HepG2 (cell line): ENCODE measurements around the gene CPSF7. TPM values are rescaled to one million over a fixed set of nuclear protein-coding genes. Genes with fewer than 3 reads are reported as not detected.

ENCODE experiments used
- BCL6 ChIP-seq: IDR thresholded peaks from 2 replicates; pipeline ENCODE4 v1.6.1; 2016; ENCODE audit warnings: missing genetic modification reagents, missing compliant biosample characterization
- BORCS8-MEF2B ChIP-seq: sonication (generic); formaldehyde crosslinking; IDR thresholded peaks from 2 replicates; pipeline ENCODE4 v1.8.0; 2022; ENCODE audit warnings: mild to moderate bottlenecking, missing genetic modification reagents
- CBX1 ChIP-seq: IDR thresholded peaks from one replicate; pipeline ENCODE4 v1.6.1; 2016; ENCODE audit warnings: antibody characterized with exemption, low read depth
- ELF1 ChIP-seq: sonication (generic); formaldehyde crosslinking; IDR thresholded peaks from 2 replicates; pipeline ENCODE4 v1.4.0; 2020; ENCODE audit warnings: missing genetic modification reagents
- FOXK2 ChIP-seq: fragments of 450-650 bp; IDR thresholded peaks from 2 replicates; pipeline ENCODE4 v1.6.1; 2016
- HES4 ChIP-seq: sonication (generic); formaldehyde crosslinking; IDR thresholded peaks from 2 replicates; pipeline ENCODE4 v1.9.0; 2021; ENCODE audit warnings: mild to moderate bottlenecking, missing genetic modification reagents, borderline replicate concordance
- NFKBIZ ChIP-seq: IDR thresholded peaks from 2 replicates; pipeline ENCODE4 v1.6.1; 2018; ENCODE audit warnings: missing genetic modification reagents, missing compliant biosample characterization
- NPAS2 ChIP-seq: sonication (generic); formaldehyde crosslinking; IDR thresholded peaks from 2 replicates; pipeline ENCODE4 v1.8.0; 2022; ENCODE audit warnings: mild to moderate bottlenecking, missing genetic modification reagents, borderline replicate concordance
- PHF8 ChIP-seq: sonication (generic); formaldehyde crosslinking; IDR thresholded peaks from 2 replicates; pipeline ENCODE4 v1.5.0; 2020; ENCODE audit warnings: missing genetic modification reagents
- SP1 ChIP-seq, 2 experiments: fragments of 450-650 bp in 1 of 2; sonication (generic) in 1 of 2; formaldehyde crosslinking in 1 of 2; IDR thresholded peaks; 2 replicates each; pipeline versions ENCODE4 v1.4.0 to v1.6.1; 2016 to 2020; ENCODE audit warnings: missing genetic modification reagents in 1 of 2
- TBX2 ChIP-seq: sonication (generic); formaldehyde crosslinking; IDR thresholded peaks from 2 replicates; pipeline ENCODE4 v1.5.0; 2020; ENCODE audit warnings: missing genetic modification reagents, mild to moderate bottlenecking, borderline replicate concordance
- ZFX ChIP-seq: sonication (generic); formaldehyde crosslinking; IDR thresholded peaks from 2 replicates; pipeline ENCODE4 v1.4.0; 2020; ENCODE audit warnings: mild to moderate bottlenecking, low read depth, missing genetic modification reagents, moderate library complexity
- ZFY ChIP-seq: sonication (generic); formaldehyde crosslinking; IDR thresholded peaks from 2 replicates; pipeline ENCODE4 v1.4.0; 2020; ENCODE audit warnings: missing genetic modification reagents
- ZNF136 ChIP-seq: sonication (generic); formaldehyde crosslinking; IDR thresholded peaks from 2 replicates; pipeline ENCODE4 v1.8.1; 2022; ENCODE audit warnings: low read depth, mild to moderate bottlenecking, moderate library complexity, missing genetic modification reagents
- ZNF24 ChIP-seq: fragments of 450-650 bp; IDR thresholded peaks from 2 replicates; pipeline ENCODE4 v1.6.1; 2017; ENCODE audit warnings: antibody characterized with exemption, mild to moderate bottlenecking
- ZNF343 ChIP-seq: sonication (generic); formaldehyde crosslinking; IDR thresholded peaks from 2 replicates; pipeline ENCODE4 v1.4.0; 2020; ENCODE audit warnings: mild to moderate bottlenecking, missing genetic modification reagents
- ZNF446 ChIP-seq: sonication (generic); formaldehyde crosslinking; IDR thresholded peaks from 2 replicates; pipeline ENCODE4 v1.5.0; 2020; ENCODE audit warnings: mild to moderate bottlenecking, missing genetic modification reagents
- ZNF615 ChIP-seq: sonication (generic); formaldehyde crosslinking; IDR thresholded peaks from 2 replicates; pipeline ENCODE4 v1.5.0; 2020; ENCODE audit warnings: mild to moderate bottlenecking, missing genetic modification reagents, borderline replicate concordance
- polyA plus RNA-seq, 8 experiments: library from polyadenylated mRNA; depleted of rRNA in 3 of 8; stranded (reverse) in 7 of 8; unstranded in 1 of 8; fragments of >200 nt; fragmentation: Illumina TruSeq in 4 of 8; extraction: Trizol in 4 of 8; gene quantifications; 2 replicates each; pipeline versions ENCODE4 v1.2.1 to v1.2.3, GENCODE V29; 2011 to 2016; ENCODE audit warnings: low read depth in 4 of 8, missing spikeins in 1 of 8, mixed read lengths in 1 of 8; ENCODE audit not compliant: insufficient read depth in 1 of 8
- total RNA-seq, 5 experiments: library from RNA; depleted of rRNA; stranded (reverse); fragments of >200 nt; fragmentation: Illumina TruSeq; extraction: Trizol; gene quantifications; 2 replicates each; pipeline ENCODE4 v1.2.3, GENCODE V29; 2016; ENCODE audit warnings: low read depth in 1 of 5
- TF ChIP-seq, protein P1 (sequence below): sonication (generic); formaldehyde crosslinking; IDR thresholded peaks from 2 replicates; pipeline ENCODE4 v1.5.1; 2020; ENCODE audit warnings: mild to moderate bottlenecking, missing genetic modification reagents, moderate library complexity
- TF ChIP-seq, protein P2 (sequence below): sonication (generic); formaldehyde crosslinking; IDR thresholded peaks from 2 replicates; pipeline ENCODE4 v1.4.0; 2020; ENCODE audit warnings: missing genetic modification reagents
- TF ChIP-seq, protein P3 (sequence below): sonication (generic); formaldehyde crosslinking; IDR thresholded peaks from 2 replicates; pipeline ENCODE4 v1.4.0; 2020; ENCODE audit warnings: missing genetic modification reagents, borderline replicate concordance

The CPSF7 gene
- total and polyA plus RNA-seq, 2 of the 13 experiments (the other 11 are each of a cell fraction or from before 2014, with no cell fraction given) = 34.1 to 36.8 TPM

DNA sequence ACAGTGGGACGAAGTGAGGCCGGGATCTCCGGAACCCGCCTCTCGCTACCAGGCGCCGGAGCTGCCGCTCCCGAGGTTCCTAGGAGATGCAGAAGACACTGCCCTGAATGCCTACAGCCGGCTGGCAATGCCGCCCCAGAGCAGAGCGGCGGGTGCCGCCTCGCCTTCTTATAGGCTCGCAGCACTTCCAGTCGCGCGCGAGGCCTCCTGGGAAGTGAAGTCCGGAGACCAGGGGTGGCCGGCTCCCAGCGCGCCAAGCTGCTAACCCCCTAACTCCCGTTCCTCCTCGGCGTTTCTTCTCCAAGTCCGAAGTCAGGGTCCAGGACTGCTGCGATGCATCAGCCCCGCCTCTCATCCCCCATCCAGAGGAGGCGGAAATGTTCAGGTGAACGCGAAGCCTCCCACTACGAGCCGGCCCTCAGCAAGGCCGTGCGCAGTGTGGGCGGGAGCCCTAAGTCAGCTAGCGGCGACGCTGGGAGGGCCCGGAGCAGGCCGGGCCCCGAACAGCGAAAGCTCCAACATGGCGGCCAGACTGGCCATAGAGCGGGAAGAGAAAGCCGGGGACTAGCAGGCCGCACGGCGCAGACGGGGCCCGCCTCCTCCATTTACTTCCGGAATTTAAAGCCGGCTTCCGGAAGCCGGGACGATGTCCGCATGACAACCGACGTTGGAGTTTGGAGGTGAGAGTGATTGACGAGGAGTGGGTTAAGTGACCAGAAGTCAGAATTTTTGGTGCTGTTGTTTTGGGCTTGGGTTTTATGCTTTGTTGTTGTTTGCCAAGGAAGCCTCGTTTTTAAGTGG, 67.8 kb downstream of the CPSF7 start, which contains the start of the genes CYB561A3 and TMEM138 (continued):
- TF ChIP-seq BCL6 (CRISPR knock-in tag) (peak; percentile 36; the same call in 1 of the 2 replicates), BORCS8-MEF2B (peak; percentile 78; the same call in 1 of the 2 replicates), HES4 (CRISPR knock-in tag) (no peak; the same call in 1 of the 2 replicates), ELF1 (CRISPR knock-in tag) (peak; percentile 84), ZFX (CRISPR knock-in tag) (peak; percentile 100), ZNF615 (CRISPR knock-in tag) (no peak), FOXK2 (no peak), NPAS2 (CRISPR knock-in tag) (no peak), NFKBIZ (peak; percentile 92), ZNF446 (CRISPR knock-in tag) (peak; percentile 27; the same call in 1 of the 2 replicates), PHF8 (CRISPR knock-in tag) (peak; percentile 98), ZNF24 (no peak), ZNF136 (peak; percentile 38; the same call in 1 of the 2 replicates), CBX1 (peak; percentile 38), ZFY (CRISPR knock-in tag) (peak; percentile 99), ZNF343 (CRISPR knock-in tag) (peak; percentile 85; the same call in 1 of the 2 replicates), SP1 (IDR thresholded peaks at IDR 0.05) (no peak), SP1 (CRISPR knock-in tag; IDR thresholded peaks at IDR 0.05) (peak; percentile 75), TBX2 (CRISPR knock-in tag) (peak; percentile 78; the same call in 1 of the 2 replicates)
- TF ChIP-seq, protein P1, sequence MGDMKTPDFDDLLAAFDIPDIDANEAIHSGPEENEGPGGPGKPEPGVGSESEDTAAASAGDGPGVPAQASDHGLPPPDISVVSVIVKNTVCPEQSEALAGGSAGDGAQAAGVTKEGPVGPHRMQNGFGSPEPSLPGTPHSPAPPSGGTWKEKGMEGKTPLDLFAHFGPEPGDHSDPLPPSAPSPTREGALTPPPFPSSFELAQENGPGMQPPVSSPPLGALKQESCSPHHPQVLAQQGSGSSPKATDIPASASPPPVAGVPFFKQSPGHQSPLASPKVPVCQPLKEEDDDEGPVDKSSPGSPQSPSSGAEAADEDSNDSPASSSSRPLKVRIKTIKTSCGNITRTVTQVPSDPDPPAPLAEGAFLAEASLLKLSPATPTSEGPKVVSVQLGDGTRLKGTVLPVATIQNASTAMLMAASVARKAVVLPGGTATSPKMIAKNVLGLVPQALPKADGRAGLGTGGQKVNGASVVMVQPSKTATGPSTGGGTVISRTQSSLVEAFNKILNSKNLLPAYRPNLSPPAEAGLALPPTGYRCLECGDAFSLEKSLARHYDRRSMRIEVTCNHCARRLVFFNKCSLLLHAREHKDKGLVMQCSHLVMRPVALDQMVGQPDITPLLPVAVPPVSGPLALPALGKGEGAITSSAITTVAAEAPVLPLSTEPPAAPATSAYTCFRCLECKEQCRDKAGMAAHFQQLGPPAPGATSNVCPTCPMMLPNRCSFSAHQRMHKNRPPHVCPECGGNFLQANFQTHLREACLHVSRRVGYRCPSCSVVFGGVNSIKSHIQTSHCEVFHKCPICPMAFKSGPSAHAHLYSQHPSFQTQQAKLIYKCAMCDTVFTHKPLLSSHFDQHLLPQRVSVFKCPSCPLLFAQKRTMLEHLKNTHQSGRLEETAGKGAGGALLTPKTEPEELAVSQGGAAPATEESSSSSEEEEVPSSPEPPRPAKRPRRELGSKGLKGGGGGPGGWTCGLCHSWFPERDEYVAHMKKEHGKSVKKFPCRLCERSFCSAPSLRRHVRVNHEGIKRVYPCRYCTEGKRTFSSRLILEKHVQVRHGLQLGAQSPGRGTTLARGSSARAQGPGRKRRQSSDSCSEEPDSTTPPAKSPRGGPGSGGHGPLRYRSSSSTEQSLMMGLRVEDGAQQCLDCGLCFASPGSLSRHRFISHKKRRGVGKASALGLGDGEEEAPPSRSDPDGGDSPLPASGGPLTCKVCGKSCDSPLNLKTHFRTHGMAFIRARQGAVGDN (CRISPR knock-in tag) = peak; percentile 99
- TF ChIP-seq, protein P2, sequence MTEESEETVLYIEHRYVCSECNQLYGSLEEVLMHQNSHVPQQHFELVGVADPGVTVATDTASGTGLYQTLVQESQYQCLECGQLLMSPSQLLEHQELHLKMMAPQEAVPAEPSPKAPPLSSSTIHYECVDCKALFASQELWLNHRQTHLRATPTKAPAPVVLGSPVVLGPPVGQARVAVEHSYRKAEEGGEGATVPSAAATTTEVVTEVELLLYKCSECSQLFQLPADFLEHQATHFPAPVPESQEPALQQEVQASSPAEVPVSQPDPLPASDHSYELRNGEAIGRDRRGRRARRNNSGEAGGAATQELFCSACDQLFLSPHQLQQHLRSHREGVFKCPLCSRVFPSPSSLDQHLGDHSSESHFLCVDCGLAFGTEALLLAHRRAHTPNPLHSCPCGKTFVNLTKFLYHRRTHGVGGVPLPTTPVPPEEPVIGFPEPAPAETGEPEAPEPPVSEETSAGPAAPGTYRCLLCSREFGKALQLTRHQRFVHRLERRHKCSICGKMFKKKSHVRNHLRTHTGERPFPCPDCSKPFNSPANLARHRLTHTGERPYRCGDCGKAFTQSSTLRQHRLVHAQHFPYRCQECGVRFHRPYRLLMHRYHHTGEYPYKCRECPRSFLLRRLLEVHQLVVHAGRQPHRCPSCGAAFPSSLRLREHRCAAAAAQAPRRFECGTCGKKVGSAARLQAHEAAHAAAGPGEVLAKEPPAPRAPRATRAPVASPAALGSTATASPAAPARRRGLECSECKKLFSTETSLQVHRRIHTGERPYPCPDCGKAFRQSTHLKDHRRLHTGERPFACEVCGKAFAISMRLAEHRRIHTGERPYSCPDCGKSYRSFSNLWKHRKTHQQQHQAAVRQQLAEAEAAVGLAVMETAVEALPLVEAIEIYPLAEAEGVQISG = peak; percentile 99
- TF ChIP-seq, protein P3, sequence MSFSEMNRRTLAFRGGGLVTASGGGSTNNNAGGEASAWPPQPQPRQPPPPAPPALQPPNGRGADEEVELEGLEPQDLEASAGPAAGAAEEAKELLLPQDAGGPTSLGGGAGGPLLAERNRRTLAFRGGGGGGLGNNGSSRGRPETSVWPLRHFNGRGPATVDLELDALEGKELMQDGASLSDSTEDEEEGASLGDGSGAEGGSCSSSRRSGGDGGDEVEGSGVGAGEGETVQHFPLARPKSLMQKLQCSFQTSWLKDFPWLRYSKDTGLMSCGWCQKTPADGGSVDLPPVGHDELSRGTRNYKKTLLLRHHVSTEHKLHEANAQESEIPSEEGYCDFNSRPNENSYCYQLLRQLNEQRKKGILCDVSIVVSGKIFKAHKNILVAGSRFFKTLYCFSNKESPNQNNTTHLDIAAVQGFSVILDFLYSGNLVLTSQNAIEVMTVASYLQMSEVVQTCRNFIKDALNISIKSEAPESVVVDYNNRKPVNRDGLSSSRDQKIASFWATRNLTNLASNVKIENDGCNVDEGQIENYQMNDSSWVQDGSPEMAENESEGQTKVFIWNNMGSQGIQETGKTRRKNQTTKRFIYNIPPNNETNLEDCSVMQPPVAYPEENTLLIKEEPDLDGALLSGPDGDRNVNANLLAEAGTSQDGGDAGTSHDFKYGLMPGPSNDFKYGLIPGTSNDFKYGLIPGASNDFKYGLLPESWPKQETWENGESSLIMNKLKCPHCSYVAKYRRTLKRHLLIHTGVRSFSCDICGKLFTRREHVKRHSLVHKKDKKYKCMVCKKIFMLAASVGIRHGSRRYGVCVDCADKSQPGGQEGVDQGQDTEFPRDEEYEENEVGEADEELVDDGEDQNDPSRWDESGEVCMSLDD (CRISPR knock-in tag) = peak; percentile 68
